Endothelial cell of umbilical vein (primary cell): ENCODE measurements around the gene GPSM1.

Source experiments
- CTCF ChIP-seq, 2 donors: IDR thresholded peaks; 1 replicate in 1 of 2; 2 replicates in 1 of 2; pipeline ENCODE4 v1.5.1; 2011; ENCODE audit warnings: low read length in 2 of 2, mild to moderate bottlenecking in 2 of 2, moderate library complexity in 2 of 2, control low read depth in 1 of 2, inconsistent platforms in 1 of 2, low read depth in 1 of 2; ENCODE audit not compliant: insufficient read depth in 1 of 2; ENCODE audit errors: extremely low read depth in 1 of 2
- POLR2A ChIP-seq: IDR thresholded peaks from 2 replicates; pipeline ENCODE4 v1.6.1; 2012; ENCODE audit warnings: low read depth, mild to moderate bottlenecking, control low read depth, low read length
- POLR2AphosphoS5 ChIP-seq: IDR thresholded peaks from 2 replicates; pipeline ENCODE4 v1.6.1; 2012; ENCODE audit warnings: low read depth, mild to moderate bottlenecking, control low read depth, low read length, moderate library complexity; ENCODE audit not compliant: insufficient read depth

DNA sequence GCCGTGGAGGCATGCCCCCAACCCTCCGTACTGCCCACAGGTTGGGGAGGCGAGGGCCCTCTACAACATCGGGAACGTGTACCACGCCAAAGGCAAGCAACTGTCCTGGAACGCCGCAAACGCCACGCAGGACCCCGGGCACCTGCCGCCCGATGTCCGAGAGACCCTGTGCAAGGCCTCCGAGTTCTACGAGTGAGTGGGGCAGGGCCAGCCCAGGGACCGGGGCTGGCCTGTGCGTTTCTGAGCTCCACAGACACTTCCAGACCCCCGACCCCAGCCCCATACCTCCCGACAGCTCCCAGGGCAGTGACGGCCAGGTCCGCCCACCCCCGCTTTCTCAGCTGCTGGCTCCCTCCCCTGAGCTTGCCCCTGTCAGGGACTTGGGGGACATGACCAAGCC, 9.5 kb downstream of the GPSM1 start:
- TF ChIP-seq CTCF (IDR thresholded peaks at IDR 0.05; ENCODE audit: extremely low read depth in 1 of 2, insufficient read depth in 1 of 2, low read depth in 1 of 2, low read length in 2 of 2) (no peak), POLR2AphosphoS5 (no peak), POLR2A (no peak)
